ENCODE results near the gene USP17L22.
"Not testable (repeated sequence)": the region's sequence is repeated elsewhere in the genome, so short reads cannot be mapped to it uniquely, and the experiment has no call there.

USP17L22 gene, protein sequence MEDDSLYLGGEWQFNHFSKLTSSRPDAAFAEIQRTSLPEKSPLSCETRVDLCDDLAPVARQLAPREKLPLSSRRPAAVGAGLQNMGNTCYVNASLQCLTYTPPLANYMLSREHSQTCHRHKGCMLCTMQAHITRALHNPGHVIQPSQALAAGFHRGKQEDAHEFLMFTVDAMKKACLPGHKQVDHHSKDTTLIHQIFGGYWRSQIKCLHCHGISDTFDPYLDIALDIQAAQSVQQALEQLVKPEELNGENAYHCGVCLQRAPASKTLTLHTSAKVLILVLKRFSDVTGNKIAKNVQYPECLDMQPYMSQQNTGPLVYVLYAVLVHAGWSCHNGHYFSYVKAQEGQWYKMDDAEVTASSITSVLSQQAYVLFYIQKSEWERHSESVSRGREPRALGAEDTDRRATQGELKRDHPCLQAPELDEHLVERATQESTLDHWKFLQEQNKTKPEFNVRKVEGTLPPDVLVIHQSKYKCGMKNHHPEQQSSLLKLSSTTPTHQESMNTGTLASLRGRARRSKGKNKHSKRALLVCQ

DNA sequence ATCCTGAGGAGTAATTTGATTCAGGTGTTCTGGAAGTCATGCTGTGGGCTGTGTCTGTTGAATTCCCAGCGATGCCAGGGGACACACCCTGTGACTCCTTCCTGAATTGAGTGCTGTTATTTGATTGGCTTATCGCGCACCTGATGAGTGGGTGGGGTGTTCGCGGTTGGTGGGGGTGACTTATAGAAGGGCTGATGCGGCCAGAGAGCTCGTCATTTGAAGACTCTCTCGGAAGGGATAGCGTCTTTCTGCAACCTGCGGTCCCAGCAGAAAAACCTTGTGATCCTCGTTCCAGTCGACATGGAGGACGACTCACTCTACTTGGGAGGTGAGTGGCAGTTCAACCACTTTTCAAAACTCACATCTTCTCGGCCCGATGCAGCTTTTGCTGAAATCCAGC, at the start of gene USP17L22:
TSS of gene USP17L22 (plus strand) at position 301 of the 400 bp plus-strand sequence. CDS start at position 301, 0 bp downstream.
- not testable (repeated sequence) for DNase-seq

DNA sequence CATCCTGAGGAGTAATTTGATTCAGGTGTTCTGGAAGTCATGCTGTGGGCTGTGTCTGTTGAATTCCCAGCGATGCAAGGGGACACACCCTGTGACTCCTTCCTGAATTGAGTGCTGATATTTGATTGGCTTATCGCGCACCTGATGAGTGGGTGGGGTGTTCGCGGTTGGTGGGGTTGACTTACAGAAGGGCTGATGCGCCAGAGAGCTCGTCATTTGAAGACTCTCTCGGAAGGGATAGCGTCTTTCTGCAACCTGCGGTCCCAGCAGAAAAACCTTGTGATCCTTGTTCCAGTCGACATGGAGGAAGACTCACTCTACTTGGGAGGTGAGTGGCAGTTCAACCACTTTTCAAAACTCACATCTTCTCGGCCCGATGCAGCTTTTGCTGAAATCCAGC, 47.6 kb upstream of the USP17L22 start, which contains the start of gene USP17L12:
TSS of gene USP17L12 (plus strand) at position 301 of the 400 bp plus-strand sequence. CDS start at position 301, 0 bp downstream.
- not testable (repeated sequence) for DNase-seq

DNA sequence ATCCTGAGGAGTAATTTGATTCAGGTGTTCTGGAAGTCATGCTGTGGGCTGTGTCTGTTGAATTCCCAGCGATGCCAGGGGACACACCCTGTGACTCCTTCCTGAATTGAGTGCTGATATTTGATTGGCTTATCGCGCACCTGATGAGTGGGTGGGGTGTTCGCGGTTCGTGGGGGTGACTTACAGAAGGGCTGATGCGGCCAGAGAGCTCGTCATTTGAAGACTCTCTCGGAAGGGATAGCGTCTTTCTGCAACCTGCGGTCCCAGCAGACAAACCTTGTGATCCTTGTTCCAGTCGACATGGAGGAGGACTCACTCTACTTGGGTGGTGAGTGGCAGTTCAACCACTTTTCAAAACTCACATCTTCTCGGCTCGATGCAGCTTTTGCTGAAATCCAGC, 42.8 kb upstream of the USP17L22 start, which contains the start of gene USP17L13:
TSS of gene USP17L13 (plus strand) at position 301 of the 400 bp plus-strand sequence. CDS start at position 301, 0 bp downstream.
- not testable (repeated sequence) for DNase-seq

DNA sequence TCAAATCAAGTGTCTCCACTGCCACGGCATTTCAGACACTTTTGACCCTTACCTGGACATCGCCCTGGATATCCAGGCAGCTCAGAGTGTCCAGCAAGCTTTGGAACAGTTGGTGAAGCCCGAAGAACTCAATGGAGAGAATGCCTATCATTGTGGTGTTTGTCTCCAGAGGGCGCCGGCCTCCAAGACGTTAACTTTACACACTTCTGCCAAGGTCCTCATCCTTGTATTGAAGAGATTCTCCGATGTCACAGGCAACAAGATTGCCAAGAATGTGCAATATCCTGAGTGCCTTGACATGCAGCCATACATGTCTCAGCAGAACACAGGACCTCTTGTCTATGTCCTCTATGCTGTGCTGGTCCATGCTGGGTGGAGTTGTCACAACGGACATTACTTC, 37.2 kb upstream of the USP17L22 start:
- DNase-seq, result not testable (repeated sequence)

DNA sequence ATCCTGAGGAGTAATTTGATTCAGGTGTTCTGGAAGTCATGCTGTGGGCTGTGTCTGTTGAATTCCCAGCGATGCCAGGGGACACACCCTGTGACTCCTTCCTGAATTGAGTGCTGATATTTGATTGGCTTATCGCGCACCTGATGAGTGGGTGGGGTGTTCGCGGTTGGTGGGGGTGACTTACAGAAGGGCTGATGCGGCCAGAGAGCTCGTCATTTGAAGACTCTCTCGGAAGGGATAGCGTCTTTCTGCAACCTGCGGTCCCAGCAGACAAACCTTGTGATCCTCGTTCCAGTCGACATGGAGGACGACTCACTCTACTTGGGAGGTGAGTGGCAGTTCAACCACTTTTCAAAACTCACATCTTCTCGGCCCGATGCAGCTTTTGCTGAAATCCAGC, 33.3 kb upstream of the USP17L22 start, which contains the start of gene USP17L15:
TSS of gene USP17L15 (plus strand) at position 301 of the 400 bp plus-strand sequence. CDS start at position 301, 0 bp downstream.
- not testable (repeated sequence) for DNase-seq

DNA sequence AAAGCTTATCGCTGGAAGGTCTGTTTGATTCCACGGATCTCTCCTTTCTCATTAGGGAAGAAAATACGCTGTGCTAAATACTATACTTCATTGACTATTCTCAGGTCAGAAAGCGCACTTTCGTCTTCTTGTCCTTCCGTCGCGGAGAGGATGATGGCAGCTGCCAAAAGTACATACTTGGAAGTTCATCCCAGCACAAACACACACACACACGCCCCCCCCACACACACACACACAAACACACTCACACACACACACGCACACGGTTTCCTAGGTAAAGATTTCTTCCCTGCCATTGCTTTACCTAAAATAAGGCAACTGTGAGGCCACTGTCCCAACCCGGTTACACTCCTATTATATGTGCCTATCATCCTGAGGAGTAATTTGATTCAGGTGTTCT, 29.0 kb upstream of the USP17L22 start:
- not testable (repeated sequence) for DNase-seq

DNA sequence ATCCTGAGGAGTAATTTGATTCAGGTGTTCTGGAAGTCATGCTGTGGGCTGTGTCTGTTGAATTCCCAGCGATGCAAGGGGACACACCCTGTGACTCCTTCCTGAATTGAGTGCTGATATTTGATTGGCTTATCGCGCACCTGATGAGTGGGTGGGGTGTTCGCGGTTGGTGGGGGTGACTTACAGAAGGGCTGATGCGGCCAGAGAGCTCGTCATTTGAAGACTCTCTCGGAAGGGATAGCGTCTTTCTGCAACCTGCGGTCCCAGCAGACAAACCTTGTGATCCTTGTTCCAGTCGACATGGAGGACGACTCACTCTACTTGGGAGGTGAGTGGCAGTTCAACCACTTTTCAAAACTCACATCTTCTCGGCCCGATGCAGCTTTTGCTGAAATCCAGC, 23.8 kb upstream of the USP17L22 start, which contains the start of gene USP17L17:
TSS of gene USP17L17 (plus strand) at position 301 of the 400 bp plus-strand sequence. CDS start at position 301, 0 bp downstream.
- not testable (repeated sequence) for DNase-seq

DNA sequence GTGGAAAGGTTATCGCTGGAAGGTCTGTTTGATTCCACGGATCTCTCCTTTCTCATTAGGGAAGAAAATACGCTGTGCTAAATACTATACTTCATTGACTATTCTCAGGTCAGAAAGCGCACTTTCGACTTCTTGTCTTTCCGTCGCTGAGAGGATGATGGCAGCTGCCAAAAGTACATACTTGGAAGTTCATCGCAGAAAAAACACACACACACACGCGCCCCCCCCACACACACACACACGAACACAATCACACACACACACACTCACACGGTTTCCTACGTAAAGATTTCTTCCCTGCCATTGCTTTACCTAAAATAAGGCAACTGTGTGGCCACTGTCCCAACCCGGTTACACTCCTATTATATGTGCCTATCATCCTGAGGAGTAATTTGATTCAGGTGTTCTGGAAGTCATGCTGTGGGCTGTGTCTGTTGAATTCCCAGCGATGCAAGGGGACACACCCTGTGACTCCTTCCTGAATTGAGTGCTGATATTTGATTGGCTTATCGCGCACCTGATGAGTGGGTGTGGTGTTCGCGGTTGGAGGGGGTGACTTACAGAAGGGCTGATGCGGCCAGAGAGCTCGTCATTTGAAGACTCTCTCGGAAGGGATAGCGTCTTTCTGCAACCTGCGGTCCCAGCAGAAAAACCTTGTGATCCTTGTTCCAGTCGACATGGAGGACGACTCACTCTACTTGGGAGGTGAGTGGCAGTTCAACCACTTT, 19.3 kb upstream of the USP17L22 start, which contains the start of gene USP17L18:
TSS of gene USP17L18 (plus strand) at position 678 of the 728 bp plus-strand sequence. CDS start at position 678, 0 bp downstream.
- not testable (repeated sequence) for DNase-seq

DNA sequence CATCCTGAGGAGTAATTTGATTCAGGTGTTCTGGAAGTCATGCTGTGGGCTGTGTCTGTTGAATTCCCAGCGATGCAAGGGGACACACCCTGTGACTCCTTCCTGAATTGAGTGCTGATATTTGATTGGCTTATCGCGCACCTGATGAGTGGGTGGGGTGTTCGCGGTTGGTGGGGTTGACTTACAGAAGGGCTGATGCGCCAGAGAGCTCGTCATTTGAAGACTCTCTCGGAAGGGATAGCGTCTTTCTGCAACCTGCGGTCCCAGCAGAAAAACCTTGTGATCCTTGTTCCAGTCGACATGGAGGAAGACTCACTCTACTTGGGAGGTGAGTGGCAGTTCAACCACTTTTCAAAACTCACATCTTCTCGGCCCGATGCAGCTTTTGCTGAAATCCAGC, 14.3 kb upstream of the USP17L22 start, which contains the start of gene USP17L19:
TSS of gene USP17L19 (plus strand) at position 301 of the 400 bp plus-strand sequence. CDS start at position 301, 0 bp downstream.
- not testable (repeated sequence) for DNase-seq

DNA sequence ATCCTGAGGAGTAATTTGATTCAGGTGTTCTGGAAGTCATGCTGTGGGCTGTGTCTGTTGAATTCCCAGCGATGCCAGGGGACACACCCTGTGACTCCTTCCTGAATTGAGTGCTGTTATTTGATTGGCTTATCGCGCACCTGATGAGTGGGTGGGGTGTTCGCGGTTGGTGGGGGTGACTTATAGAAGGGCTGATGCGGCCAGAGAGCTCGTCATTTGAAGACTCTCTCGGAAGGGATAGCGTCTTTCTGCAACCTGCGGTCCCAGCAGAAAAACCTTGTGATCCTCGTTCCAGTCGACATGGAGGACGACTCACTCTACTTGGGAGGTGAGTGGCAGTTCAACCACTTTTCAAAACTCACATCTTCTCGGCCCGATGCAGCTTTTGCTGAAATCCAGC, 9.6 kb upstream of the USP17L22 start, which contains the start of gene USP17L20:
TSS of gene USP17L20 (plus strand) at position 301 of the 400 bp plus-strand sequence. CDS start at position 301, 0 bp downstream.
- not testable (repeated sequence) for DNase-seq

DNA sequence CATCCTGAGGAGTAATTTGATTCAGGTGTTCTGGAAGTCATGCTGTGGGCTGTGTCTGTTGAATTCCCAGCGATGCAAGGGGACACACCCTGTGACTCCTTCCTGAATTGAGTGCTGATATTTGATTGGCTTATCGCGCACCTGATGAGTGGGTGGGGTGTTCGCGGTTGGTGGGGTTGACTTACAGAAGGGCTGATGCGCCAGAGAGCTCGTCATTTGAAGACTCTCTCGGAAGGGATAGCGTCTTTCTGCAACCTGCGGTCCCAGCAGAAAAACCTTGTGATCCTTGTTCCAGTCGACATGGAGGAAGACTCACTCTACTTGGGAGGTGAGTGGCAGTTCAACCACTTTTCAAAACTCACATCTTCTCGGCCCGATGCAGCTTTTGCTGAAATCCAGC, 4.8 kb upstream of the USP17L22 start, which contains the start of gene USP17L21:
TSS of gene USP17L21 (plus strand) at position 301 of the 400 bp plus-strand sequence. CDS start at position 301, 0 bp downstream.
- not testable (repeated sequence) for DNase-seq

DNA sequence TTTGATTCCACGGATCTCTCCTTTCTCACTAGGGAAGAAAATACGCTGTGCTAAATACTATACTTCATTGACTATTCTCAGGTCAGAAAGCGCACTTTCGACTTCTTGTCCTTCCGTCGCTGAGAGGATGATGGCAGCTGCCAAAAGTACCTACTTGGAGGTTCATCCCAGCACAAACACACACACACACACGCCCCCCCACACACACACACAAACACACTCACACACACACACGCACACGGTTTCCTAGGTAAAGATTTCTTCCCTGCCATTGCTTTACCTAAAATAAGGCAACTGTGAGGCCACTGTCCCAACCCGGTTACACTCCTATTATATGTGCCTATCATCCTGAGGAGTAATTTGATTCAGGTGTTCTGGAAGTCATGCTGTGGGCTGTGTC, 4.3 kb downstream of the USP17L22 start:
- DNase-seq, result not testable (repeated sequence)
